ENCODE results near the gene SPTLC2.

DNA sequence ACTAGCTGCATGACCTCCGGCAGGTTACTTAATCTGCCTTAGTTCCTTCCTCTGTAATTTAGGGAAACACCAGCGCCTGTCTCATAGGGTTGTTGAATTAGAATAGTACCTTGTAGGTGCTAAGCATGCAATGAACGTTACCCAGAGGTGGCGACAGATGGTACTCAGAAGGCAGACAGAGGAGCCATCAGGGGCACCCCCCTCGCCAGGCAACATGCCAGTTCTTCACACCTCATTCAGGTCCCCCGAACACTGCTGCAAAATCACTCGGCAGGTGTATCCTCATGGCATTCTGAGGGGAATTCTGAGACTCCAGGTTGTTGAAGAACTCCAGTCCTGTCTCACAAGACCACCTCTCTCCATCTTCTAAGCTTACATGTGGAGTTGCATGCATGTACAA is 127.9 kb downstream of the SPTLC2 start:
- TF ChIP-seq, protein P1, sequence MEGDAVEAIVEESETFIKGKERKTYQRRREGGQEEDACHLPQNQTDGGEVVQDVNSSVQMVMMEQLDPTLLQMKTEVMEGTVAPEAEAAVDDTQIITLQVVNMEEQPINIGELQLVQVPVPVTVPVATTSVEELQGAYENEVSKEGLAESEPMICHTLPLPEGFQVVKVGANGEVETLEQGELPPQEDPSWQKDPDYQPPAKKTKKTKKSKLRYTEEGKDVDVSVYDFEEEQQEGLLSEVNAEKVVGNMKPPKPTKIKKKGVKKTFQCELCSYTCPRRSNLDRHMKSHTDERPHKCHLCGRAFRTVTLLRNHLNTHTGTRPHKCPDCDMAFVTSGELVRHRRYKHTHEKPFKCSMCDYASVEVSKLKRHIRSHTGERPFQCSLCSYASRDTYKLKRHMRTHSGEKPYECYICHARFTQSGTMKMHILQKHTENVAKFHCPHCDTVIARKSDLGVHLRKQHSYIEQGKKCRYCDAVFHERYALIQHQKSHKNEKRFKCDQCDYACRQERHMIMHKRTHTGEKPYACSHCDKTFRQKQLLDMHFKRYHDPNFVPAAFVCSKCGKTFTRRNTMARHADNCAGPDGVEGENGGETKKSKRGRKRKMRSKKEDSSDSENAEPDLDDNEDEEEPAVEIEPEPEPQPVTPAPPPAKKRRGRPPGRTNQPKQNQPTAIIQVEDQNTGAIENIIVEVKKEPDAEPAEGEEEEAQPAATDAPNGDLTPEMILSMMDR (IDR thresholded peaks at IDR 0.05) = no peak
- TF ChIP-seq EP300 (IDR thresholded peaks at IDR 0.05) = no peak

Measured in gastroesophageal sphincter (tissue), 3 donors.